ENCODE results near the gene NECTIN2. TPM values are rescaled to one million over a fixed set of nuclear protein-coding genes. Genes with fewer than 3 reads are reported as not detected.
A peak's percentile ranks its signal among the peaks of the same experiment; 100 is the strongest.

NECTIN2 gene
- total RNA-seq, 1 donor from 2014 or later = 302 TPM

GRCh38 chr19:44890366-44891015 is 44.4 kb downstream of the NECTIN2 start:
- Histone ChIP-seq H3K9me3 (ENCODE audit: insufficient read depth, low read depth, low read length) (no peaks in the 10 kb centered on the region), H2AFZ (ENCODE audit: low read depth, low read length) (peak overlapping the region; percentile 75), H3K9ac (ENCODE audit: low read length) (peak overlapping the region; percentile 74), H3K27me3 (ENCODE audit: insufficient read depth, low read length) (no peaks in the 10 kb centered on the region), H3K27ac (ENCODE audit: low read depth, low read length) (peak overlapping the region; percentile 91), H3K79me2 (ENCODE audit: insufficient read depth, low read length) (peaks cover 40% of the 10 kb centered on the region), H3K4me3 (ENCODE audit: insufficient read depth, low read depth, low read length) (peak overlapping the region; percentile 57), H3K36me3 (ENCODE audit: insufficient read depth, low read length) (peaks cover 24% of the 10 kb centered on the region), H3K4me1 (ENCODE audit: insufficient read depth, low read length) (peaks cover 23% of the 10 kb centered on the region), H3K4me2 (ENCODE audit: low read length) (peak overlapping the region; percentile 86), H4K20me1 (ENCODE audit: insufficient read depth, low read length) (peaks cover 30% of the 10 kb centered on the region)
- Mint-ChIP-seq H3K27me3 (ENCODE audit: low read depth, unreplicated experiment) (no peaks in the 10 kb centered on the region), H3K36me3 (ENCODE audit: low read depth, unreplicated experiment) (peaks cover 30% of the 10 kb centered on the region), H3K9me3 (ENCODE audit: unreplicated experiment) (no peaks in the 10 kb centered on the region), H3K27ac (ENCODE audit: unreplicated experiment) (peak overlapping the region; percentile 84), H3K4me3 (ENCODE audit: unreplicated experiment) (peak overlapping the region; percentile 87), H3K4me1 (ENCODE audit: low read depth, unreplicated experiment) (peaks cover 27% of the 10 kb centered on the region)
- DNase-seq (ENCODE audit: low read depth) = peak; percentile 99
- FAIRE-seq = peak; percentile 99
- TF ChIP-seq CTCF (IDR thresholded peaks at IDR 0.05; ENCODE audit: insufficient read depth, low read depth, low read length) = no peak
- TF ChIP-seq EZH2 (IDR thresholded peaks at IDR 0.05; ENCODE audit: insufficient read depth, low read length) = no peak

- DNase-seq (ENCODE audit: low read depth) (peak; percentile 98), FAIRE-seq (no peak)
- H3K9ac ChIP-seq (ENCODE audit: low read length) = peak within 1 kb of the TSS; percentile 91
- peak within 1 kb of the TSS; percentile 91 for H3K27ac ChIP-seq (ENCODE audit: low read depth, low read length)
- no peaks in the 10 kb centered on the region for H3K9me3 ChIP-seq (ENCODE audit: insufficient read depth, low read depth, low read length)
- H4K20me1 ChIP-seq (ENCODE audit: insufficient read depth, low read length) = peaks cover 36% of the 10 kb centered on the region
- peaks cover 23% of the 10 kb centered on the region for H3K4me1 ChIP-seq (ENCODE audit: insufficient read depth, low read length)
- H3K4me1 Mint-ChIP-seq (ENCODE audit: low read depth, unreplicated experiment) = peaks cover 27% of the 10 kb centered on the region
- TF ChIP-seq CTCF (IDR thresholded peaks at IDR 0.05; ENCODE audit: insufficient read depth, low read depth, low read length) (no peak), EZH2 (IDR thresholded peaks at IDR 0.05; ENCODE audit: insufficient read depth, low read length) (no peak)
- no peaks in the 10 kb centered on the region for H3K27me3 Mint-ChIP-seq (ENCODE audit: low read depth, unreplicated experiment)
- H2AFZ ChIP-seq (ENCODE audit: low read depth, low read length) = peak within 1 kb of the TSS; percentile 75
- H3K9me3 Mint-ChIP-seq (ENCODE audit: unreplicated experiment) = no peaks in the 10 kb centered on the region
- H3K4me2 ChIP-seq (ENCODE audit: low read length) = peak within 1 kb of the TSS; percentile 100
- peak within 1 kb of the TSS; percentile 88 for H3K27ac Mint-ChIP-seq (ENCODE audit: unreplicated experiment)
- H3K4me3 ChIP-seq (ENCODE audit: insufficient read depth, low read depth, low read length) = peak within 1 kb of the TSS; percentile 87
- H3K36me3 Mint-ChIP-seq (ENCODE audit: low read depth, unreplicated experiment) = peaks cover 32% of the 10 kb centered on the region
- H3K79me2 ChIP-seq (ENCODE audit: insufficient read depth, low read length) = peaks cover 47% of the 10 kb centered on the region
- H3K36me3 ChIP-seq (ENCODE audit: insufficient read depth, low read length) = peaks cover 24% of the 10 kb centered on the region
- H3K4me3 Mint-ChIP-seq (ENCODE audit: unreplicated experiment) = peak within 1 kb of the TSS; percentile 97
- H3K27me3 ChIP-seq (ENCODE audit: insufficient read depth, low read length) = no peaks in the 10 kb centered on the region
Measured at GRCh38 chr19:44891016-44891882, 45.2 kb downstream of the NECTIN2 start, which contains the start of gene TOMM40. Gene TOMM40 (plus strand): TSS chr19:44891254. CDS start chr19:44891416, 162 bp downstream.

Data from astrocyte (in vitro differentiated cells and primary cell).